ENCODE measurements around the gene RET.

RET gene

DNA sequence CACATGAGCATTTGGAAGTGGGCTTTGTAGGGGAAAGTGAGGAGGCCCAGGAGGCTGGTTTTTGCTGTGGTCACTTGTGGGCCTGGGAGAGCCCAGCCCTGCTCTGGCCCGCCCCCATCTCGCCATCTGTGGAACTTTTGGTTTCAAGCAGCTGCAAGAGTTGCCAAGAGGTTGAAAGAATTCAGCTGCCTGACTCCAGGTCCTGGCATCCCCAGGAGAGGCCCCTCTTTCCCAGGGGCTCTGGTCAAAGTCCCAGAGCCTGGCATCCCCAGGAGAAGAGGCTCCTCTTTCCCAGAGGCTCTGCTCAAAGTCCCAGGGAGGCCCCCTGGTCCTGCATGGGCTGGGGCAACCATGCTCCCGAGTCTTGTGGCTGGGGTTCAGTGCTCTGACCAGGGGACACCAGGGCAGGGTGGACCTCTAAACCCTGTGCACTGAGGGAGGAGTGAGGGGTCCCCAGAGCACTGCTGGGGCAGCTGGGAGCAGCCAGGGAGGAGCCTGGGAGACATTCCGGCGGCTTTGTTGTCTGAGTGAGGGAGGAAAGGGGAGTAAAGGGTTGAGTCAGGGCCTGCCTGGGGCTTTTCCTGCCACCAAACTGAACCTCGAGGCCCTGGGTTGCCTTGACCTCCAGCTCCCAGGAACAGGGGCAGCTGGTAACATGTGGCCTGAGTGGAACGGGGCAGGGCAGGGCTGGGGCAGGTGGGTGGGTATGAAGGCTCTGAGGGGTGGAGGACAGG lies 33.6 kb downstream of the RET start:
- DNase-seq = no peak

DNA sequence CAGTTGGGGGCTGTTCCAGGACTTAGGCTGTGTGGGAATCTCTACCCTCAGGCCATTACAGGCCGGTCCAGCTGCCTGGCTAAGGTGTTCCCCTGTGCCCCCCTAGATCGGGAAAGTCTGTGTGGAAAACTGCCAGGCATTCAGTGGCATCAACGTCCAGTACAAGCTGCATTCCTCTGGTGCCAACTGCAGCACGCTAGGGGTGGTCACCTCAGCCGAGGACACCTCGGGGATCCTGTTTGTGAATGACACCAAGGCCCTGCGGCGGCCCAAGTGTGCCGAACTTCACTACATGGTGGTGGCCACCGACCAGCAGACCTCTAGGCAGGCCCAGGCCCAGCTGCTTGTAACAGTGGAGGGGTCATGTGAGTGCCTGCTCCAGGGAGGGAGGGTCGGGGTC lies 34.2 kb downstream of the RET start:
- no peak for DNase-seq

DNA sequence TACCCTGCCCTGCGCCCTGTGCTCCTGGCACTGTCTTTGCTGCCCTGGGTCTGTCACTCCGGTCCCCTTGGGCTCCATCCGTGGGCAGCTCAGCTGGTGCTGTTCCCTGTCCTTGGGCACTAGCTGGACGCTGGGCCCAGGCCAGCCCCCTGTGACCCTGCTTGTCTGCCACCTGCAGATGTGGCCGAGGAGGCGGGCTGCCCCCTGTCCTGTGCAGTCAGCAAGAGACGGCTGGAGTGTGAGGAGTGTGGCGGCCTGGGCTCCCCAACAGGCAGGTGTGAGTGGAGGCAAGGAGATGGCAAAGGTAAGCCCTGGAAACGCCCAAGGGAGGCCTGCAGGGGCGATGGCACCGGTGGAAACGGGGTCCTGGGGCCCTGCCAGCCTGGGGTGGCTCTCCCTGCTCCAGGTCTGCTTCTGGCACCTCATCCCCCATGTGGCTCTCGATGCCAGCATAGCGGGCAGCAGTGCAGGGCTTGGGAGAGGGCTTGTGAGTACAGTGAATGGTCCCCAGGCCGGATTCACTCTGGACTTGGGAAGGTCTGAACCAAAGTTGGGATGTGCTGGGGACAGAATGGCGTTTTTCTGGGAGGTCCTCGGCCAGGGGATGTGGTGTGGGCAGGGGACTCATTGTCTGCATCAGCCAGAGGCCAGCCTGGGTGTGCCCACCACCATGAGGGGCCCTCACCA lies 35.2 kb downstream of the RET start:
- DNase-seq = no peak

- DNase-seq = no peak
Measured at GRCh38 chr10:43112608-43112961, 35.7 kb downstream of the RET start.

DNA sequence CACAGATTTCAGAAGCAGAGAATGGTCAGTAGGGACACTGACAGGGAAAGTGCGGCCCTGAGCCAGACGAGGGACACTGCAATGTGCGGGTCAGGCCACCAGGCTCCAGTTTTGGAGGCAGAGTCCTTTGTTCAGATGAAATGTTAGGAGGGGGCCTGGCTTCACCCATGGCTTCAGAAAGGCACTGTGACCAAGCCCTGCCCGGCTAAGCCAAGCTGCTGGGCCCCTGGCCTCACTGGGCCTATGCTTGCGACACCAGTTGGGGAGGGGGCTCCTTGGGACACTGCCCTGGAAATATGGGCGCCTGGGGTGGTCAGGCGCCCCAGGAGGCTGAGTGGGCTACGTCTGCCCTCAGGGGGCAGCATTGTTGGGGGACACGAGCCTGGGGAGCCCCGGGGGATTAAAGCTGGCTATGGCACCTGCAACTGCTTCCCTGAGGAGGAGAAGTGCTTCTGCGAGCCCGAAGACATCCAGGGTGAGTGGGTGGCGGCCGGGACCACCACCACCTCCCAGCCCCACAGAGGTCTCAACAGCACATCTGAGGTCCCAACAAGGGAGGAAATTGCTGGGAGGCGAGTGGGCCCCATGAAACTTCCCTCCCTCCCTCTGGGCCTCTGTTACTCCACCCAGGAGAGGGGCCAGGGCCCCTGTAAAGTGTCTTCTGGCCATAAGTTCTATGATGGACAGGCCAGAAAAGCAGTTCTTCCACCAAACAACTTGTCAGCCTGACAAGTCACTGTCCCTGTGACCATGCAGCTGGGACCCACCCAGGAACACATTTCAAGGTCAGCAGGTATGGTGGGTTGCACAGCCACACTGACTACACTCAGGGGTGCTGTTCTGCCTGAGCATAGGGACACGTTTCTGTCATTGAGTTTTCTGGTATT lies 36.6 kb downstream of the RET start:
- DNase-seq = no peak

DNA sequence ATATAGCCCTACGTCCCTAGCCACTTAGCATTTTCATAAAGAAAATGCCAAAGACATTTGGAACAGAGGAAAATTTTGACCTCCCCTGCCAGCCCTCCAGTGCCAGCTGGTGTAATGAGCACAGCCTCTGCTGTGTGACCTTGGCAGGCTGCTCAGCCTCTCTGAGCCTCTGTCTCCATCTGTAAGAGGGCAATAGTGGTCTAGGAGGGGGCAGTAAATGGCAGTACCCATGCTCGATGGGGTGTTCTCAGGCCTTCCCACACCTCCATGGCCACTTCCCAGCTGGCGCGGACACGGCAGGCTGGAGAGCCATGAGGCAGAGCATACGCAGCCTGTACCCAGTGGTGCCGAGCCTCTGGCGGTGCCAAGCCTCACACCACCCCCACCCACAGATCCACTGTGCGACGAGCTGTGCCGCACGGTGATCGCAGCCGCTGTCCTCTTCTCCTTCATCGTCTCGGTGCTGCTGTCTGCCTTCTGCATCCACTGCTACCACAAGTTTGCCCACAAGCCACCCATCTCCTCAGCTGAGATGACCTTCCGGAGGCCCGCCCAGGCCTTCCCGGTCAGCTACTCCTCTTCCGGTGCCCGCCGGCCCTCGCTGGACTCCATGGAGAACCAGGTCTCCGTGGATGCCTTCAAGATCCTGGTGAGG lies 37.3 kb downstream of the RET start:
- no peak for DNase-seq

DNA sequence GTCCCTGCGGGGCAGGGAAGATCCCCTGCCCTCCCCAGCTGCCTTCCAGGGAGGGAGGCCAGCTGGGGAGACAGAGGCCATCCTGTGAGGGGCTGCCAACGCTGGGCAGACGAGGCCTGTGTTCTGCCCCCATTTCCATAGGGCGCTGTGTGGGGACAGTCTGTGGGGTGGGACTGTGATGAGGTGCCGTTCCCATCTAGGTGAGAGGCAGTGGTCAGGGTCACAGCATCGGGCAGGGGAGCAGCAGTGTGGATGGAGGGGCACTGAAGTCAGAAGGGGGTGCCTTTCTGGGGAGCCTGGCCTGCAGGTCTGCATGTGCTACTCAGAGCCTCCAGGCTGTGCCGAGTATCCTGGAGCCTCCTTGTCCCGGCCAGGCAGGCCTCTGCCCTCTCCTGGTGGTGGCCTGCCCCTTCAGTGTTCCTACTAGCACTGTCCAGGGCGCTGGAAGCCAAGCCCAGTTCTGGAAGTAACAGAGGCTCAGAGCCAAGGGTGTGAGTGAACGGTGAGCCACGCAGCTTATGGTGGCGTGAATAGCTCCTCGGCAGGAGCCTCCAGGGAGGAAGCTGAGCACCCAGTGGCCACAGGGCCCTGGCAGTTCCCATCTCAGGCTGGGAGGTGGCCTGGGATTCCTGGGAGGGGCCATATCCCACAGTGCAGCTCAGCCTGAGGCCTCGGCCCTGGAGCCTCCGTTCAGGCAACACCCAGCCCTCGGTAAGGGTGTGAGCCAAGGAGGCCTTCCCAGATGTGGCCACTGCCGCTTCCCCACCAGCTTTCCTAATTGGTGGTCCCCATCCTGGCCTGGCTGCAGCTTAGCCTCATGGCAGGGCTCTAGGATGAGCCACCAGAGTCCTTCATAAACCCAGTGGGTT lies 38.1 kb downstream of the RET start:
- no peak for DNase-seq

- DNase-seq = no peak
Measured at GRCh38 chr10:43115881-43116595, 39.2 kb downstream of the RET start.

- DNase-seq = no peak
Measured at GRCh38 chr10:43116596-43116995, 39.7 kb downstream of the RET start.

- DNase-seq = no peak
Measured at GRCh38 chr10:43117031-43117776, 40.3 kb downstream of the RET start.

- DNase-seq = no peak
Measured at GRCh38 chr10:43117777-43118583, 41.1 kb downstream of the RET start.

- no peak for DNase-seq
Measured at GRCh38 chr10:43118631-43119415, 42.0 kb downstream of the RET start.

DNA sequence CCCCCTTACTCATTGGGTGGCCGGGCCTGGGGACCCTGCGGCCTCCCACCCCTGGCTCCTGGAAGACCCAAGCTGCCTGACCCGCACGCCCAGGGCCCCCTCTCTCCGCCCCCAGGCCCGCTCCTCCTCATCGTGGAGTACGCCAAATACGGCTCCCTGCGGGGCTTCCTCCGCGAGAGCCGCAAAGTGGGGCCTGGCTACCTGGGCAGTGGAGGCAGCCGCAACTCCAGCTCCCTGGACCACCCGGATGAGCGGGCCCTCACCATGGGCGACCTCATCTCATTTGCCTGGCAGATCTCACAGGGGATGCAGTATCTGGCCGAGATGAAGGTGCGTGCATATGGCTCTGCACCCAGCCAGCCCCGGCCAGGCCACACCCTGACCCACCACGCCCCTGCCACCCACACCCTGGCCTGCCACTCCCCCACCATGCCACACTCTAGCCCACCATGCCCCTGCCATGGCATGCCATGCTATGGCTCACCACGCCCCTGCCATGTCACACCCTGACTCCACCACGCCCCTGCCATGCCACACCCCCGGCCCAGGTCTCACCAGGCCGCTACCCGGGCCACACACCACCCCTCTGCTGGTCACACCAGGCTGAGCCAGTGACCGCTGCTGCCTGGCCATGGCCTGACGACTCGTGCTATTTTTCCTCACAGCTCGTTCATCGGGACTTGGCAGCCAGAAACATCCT lies 42.7 kb downstream of the RET start:
- no peak for DNase-seq

GRCh38 chr10:43120116-43120928 lies 43.5 kb downstream of the RET start:
- DNase-seq = no peak

- DNase-seq = no peak
Measured at GRCh38 chr10:43120929-43121314, 44.1 kb downstream of the RET start.

DNA sequence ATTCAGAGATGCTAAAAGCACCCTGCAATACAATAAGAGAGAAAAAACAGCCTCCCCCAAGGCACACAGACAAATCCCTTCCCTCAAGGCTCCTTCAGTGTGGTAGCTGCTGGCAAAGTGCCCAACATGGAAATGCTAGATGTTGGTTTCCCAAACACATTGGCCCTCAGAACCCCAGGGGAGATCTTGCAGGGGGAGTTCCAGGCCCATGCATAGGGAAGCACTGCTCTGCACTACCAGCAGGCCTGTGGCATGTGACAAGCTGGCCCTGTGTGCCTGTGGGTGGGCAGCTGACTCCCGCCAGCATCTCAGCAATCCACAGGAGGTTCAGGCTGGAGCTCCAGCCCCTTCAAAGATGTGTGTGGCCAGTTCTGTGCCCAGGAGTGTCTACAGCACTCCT lies 44.6 kb downstream of the RET start:
- DNase-seq = no peak

GRCh38 chr10:43122096-43122495 lies 45.2 kb downstream of the RET start:
- no peak for DNase-seq

GRCh38 chr10:43122826-43123225 lies 46.0 kb downstream of the RET start:
- DNase-seq = no peak
